Cerebellar cortex (tissue), 1 donor: ENCODE results near the gene ST3GAL4.
"Not testable (repeated sequence)": the region's sequence is repeated elsewhere in the genome, so short reads cannot be mapped to it uniquely, and the experiment has no call there.

ENCODE experiments used
- DNase-seq: peaks from one replicate; pipeline ENCODE4 v3.0.0-alpha.2; 2015; ENCODE audit warnings: low spot score

The ST3GAL4 gene, protein sequence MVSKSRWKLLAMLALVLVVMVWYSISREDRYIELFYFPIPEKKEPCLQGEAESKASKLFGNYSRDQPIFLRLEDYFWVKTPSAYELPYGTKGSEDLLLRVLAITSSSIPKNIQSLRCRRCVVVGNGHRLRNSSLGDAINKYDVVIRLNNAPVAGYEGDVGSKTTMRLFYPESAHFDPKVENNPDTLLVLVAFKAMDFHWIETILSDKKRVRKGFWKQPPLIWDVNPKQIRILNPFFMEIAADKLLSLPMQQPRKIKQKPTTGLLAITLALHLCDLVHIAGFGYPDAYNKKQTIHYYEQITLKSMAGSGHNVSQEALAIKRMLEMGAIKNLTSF

DNA sequence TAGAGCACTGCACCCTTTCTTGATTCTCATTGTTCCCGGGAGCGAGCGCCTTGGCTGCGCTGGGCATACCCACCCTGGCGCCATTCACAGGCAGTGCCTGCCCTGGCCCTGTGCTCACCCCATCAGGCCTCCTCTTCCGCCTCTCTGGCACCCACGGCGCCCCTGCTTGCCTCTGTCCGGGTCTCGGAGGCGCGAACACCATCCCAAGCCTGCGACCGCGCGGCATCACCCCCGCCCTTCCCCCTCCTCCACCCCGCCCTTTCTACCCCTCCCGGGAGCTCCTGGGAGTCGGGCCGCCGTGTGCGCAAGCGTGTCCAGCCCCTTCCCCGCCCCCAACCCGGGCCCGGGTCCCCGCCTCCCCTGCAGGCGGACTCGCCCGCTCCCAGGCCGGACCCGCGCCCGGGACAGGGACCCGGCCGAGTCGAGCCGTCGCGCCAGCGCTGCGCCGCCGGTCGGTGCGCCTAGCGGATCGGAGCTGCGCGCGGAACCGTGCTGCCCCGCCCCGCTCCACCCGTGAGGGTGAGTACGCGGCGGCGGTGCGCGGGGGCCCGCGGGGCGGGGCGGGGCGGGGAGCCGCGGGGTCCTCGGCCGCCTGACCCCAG is at the start of gene ST3GAL4:
Gene ST3GAL4, plus strand, starts transcription at position 363 of the 602 bp plus-strand sequence. CDS start 50,470 bp downstream, outside the sequence.
- peak; percentile 67 for DNase-seq

DNA sequence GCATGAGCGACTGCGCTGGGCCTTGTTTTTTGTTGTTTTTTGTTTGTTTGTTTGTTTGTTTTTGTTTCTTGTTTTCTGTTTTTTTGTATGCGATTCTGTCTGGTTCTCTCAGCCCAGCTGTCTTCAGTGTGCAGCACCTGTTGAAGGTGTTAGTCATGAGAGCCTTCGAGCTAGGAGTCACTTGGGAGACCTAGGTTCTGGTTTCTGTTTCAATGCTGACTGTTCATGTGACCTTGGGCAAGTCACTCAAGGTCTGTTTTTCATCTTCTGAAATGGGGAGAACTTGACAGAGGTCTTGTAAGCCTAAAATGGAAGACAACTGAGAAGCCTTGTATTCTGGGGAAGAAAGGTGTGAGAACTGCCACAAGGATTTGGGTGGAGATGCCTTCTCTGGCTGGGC is 49.8 kb upstream of the ST3GAL4 start:
- no peak for DNase-seq

DNA sequence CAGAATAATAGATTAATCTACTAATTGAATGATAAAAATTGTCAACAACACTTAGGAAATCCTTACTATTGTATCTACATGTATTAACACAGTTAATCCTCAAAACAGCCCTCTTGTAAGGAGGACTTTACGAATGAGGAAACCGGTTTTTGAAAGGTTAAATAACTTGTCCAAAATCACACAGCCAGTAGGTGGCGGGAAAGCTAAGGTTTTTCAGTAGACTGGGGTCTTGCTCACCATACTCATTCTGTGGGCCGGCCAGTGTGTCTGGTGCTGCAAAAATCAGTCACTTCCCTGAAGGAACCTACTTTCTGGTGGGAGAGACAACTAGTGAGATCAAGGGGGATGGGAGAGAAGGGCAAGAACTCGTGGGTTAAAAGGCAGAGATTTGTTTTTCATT is 47.8 kb upstream of the ST3GAL4 start:
- peak; percentile 59 for DNase-seq

DNA sequence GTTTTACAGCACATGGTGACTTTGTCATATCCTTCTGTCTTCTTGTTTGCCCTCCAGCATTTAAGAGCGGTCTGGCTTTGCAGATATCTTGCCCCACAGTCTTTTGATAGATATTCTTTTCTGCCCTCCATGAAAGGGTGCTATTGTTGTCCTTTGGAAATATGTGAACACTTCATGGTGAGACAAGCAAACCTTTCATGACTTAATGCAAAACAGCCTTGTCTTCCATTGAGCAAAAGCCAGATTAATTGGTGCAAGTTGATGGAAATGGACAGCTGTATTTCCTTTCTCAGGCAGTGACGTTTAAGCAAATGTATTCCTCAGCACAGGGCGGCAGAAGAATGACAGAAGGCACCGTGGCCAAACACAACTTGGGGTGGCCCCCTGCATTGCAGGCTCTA is 47.2 kb upstream of the ST3GAL4 start:
- no peak for DNase-seq

DNA sequence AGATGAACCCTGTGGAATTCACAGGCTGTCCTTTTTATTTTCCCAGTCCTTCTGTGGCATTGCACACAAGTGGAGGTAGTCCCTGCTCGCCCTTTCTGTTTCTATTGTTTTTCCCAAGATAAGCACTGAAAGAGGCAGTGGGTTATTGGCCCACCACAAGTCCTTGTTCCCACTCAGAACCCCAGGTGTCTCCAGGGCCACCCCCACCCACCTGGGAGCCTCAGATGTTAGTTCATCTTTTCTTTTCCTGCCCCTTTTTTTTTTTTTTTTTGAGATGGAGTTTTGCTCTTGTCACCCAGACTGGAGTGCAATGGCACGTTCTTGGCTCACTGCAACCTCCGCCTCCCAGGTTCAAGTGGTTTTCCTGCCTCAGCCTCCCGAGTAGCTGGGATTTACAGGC is 46.7 kb upstream of the ST3GAL4 start:
- not testable (repeated sequence) for DNase-seq

DNA sequence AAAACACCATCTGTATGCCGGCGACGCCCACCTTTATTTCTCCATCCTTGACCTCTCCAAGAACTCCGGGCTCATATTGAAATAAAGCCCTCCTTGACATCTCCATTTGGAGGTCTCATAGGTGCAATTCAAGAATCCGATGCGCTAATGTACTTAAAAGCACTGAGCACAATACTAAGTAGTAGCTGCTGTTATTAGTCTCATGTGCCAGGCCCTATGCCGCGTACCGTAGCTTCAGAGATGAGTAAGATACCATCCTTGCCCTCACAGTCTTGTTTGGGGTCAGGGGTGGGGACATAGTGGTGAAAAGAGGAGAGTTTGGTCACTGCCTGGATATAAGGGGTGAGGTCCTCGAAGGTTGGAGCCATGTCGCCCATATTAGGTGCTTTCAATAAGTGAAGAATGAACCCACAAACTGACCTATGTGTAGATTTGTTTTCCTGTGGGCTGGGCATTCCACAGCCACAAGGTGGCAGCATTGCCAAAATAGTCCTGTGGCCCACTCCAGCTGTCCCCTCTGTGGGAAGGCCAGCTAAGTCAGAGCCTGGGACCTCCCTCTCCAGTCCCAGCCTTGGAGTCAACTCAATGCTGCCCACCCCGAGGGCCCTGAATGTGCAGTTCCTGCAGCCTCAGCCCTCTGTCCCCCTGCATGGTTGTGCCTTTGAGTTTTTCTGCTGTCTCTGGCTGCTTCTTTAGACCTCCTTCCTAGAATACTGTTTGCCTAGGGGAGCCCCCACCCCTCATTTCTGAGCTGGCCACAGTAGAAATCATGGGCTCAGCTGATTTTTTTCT is 45.1 kb upstream of the ST3GAL4 start:
- peak; percentile 84 for DNase-seq

DNA sequence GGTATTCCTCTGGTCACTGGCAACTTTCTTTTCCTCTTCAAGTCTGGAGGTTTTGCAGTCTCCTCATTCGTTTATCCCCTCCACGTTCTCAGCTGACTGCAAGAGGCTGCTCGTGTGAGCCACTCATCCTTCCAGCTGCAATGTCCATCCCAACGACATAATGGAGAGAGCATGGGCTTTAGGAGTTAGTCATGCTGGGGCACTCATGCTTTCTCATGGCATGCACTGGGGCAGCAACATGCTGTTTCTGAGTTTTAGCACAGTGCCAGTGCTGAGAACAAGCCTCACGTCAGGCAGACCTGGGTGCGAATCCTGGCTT is 44.5 kb upstream of the ST3GAL4 start:
- DNase-seq: no peak

DNA sequence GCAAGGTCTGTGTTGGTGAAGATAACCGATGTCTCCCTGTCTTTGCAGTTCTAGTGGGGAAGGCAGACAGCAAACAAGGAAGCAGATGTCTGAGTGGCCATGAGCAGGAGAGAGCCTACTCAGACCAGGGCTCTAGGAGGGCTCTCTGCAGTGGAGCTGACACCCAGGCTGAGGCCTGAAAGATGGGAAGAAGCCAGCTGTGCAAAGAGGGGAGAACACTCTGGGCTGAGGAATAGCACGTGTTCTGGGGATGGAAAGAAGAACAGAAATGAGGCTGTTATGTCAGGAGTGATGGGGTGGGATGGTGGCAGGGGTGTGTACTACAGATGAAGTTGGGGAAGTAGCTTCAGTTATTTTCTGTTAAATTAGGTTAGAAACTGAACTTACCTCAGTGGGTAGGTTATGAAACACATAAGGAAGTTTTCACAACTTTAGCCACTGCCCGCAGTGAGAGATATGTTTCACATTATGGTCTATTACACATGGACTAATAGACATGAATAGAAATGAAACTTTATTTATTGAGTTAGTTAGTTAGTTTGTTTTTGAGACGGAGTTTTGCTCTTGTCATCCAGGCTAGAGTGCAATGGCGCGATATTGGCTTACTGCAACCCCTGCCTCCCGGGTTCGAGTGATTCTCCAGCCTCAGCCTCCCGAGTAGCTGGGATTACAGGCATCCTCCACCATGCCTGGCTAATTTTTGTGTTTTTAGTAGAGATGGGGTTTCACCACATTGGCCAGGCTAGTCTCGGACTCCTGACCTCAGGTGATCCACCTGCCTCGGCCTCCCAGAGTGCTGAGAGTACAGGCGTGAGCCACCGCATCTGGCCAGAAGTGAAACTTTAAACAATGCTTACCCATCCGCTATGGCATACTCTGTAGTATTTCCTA is 43.8 kb upstream of the ST3GAL4 start:
- no peak for DNase-seq

DNA sequence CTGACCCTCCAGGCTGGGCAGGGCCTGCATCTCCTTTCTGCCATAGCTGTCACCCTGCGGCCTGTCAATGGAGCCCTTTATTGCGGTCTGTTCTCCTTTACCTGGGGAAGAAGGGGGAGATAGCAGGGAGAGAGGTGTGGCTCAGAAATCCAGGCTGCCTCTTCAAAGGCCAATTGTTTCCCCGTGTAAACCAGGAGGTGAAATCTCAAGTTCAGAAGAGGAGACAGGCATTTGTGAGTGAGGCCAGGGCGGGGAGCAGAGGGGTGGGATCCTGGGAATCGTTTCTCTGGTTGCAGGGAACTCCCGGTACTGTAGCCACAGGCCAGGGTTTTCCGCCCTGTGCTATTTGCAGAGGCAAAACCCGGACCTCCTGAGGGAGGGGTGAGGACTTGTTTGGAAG is 42.5 kb upstream of the ST3GAL4 start:
- DNase-seq: no peak

DNA sequence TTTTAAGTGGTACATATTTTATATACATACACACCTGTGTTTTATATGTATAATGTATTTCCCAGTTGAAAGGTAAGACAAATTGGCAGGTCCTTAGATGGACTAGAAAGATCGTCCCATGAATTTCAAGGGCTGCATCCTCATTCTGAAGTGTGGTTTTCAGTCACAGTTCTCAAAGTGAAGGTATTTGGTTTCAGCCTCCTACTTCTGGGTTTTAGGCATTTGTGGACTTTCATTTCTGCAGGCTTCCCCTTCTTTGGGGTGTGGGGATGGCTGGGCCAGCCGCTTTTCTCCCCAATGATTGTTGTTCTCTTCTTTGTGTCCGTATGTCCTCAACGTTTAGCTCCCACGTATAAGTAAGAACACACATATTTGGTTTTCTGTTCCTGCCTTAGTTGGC is 41.7 kb upstream of the ST3GAL4 start:
- no peak for DNase-seq

DNA sequence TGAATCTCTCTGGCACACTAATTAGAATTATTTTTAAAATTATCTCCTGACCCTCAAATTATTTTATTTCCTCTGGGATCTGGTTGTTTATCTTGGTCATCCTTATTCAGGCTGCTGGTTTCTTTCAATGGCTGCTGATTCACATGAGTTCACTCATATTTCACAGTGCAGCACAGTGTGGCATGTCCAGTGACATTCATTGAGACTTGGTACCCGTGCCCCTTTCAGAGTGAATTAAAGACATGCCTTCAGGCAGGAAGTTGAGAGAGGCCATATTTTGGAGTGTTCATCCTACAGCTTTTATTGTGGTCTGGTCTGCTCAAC is 38.1 kb upstream of the ST3GAL4 start:
- DNase-seq: no peak

DNA sequence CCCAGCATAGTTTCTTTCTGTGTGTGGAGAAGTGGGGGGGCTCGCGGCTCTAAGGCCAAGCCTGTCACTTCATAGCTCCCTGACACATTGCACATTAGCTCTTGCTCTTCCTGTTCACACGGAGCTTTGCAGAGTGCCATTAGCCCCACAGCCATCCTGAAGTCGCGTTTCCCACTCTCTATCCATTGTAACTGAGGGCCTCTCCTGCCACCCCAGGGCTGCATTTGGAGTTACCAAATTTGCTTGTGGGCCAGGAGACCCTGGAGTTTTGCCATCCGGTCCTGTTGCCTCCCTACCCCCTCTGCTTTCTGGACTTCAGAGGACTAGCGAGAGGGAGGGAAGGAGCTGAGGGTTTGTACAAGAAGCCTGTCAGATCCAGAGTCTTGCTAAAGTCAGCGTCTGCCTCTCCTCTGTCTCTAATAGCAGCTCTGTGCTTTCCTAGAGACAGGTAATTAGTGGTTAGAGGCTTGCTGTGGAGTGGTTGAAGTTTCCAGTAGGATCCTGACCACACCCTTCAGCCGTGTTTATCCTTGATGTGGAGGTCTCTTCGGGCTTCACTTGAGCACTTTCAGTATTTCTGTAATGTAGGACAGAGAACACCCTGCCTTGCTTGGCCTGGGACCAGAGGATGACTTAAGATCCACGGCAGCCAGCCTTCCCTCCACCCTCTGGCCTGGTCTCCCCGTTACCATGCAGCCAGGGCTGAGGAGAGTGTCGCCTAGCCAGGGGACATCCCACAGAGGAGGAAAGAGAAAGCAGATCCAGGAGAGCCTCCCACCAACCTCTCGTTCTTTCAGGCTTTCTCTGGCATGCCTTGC is 37.5 kb upstream of the ST3GAL4 start:
- DNase-seq: peak; percentile 86

DNA sequence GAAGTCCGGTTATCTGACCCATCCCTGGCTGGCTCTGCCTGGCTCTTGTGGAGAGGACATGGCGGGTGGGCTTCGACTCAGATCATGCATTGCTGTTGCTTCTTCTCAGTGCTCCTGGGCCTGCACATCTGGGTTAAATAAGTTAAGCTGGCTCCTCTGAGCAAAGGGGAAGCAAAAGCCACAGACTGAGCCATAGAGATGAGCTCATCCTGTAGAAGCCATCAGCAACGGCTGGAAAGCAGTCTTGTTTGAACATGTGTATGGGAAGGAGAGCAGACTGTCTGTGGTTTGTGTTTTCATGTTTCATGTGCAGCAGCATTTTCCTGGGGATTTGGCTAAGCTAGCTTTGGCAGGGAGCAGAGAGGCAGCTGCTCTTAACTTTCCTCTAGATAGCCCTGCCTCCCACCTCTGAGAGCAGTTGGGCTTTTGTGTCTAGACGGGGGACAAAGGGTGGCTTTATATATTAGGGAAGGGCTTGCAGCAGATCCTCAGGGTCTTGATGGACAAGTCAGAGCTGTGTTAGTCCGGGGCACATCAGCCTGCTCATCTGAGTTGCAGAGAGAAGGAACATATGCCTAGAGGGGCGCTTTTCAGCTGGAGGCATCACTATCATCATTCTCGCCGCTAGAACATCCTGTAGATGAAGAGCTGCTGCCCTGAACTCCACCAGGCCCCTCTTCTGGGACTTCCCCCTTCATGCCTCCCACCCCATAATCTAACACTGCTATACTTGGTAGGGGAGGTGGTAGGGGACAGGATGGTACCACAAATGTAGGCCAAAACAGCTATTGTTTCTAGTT is 36.7 kb upstream of the ST3GAL4 start:
- no peak for DNase-seq

DNA sequence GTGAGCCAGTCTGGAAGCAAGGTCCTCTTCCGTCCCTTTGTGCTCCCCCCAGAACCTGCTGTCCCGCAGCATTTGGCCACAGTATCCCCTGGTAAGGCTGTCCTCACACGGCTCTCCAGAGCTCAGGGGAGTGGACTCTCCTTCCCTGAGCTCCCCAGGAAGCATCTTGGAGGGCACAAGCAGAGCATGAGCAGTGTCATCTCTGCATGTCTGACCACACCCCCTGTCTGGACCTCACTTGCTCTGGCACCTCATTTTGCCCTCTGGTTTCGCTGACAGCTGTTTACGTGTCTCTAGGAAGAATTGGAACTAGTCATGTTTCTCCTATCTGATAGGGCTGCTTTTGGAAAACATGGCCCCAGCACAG is 36.1 kb upstream of the ST3GAL4 start:
- no peak for DNase-seq

DNA sequence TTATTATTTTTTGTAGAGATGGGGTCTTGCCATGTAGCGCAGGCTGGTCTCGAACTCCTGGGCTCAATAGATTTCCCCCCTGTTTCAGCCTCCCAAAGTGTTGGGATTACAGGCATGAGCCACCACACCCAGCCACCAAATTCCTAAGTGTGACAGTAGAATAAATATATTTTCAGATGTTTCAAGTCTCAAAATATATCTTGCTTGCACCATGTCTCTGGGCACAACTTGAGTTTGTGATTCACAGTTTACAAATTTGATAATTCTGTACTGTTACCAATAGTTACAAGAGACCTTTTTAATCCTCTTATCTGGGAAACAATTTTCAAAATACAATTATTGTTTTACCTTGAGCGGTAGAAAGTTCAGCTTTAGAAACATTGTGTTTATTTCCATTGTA is 32.5 kb upstream of the ST3GAL4 start:
- no peak for DNase-seq

DNA sequence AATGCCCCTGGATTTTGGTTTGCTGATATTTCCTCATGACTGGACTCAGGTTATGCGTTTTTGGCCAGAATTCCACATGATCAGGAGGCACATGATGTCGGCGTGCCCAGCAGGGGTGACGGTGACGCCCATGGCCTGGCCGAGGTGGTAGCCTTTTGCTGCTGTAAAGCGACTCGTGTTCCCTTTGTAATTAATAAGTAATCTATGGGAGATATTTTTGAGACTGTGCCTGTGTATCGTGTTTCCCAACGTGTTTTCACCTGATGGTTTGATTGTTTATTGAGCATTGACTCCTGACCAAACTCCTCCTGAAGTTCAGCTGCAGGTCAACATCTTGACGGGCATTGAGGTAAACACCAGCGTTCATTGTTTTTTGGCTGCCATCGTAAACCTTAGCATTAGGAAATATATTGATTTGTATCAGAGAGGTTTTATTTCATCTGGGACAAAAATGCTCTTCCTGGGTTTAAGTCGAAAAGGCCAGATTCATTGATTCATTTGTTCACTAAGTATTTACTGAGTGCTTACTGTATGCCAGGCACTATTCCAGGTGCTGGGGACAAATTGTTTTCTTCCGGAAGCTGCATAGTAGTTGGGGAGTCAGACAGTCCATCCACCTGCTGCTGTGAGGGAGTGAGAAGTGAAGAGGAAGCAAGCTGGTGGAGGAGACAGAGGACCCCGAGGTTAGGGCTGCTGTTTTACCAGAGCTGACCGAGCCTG is 28.0 kb upstream of the ST3GAL4 start:
- DNase-seq: no peak

DNA sequence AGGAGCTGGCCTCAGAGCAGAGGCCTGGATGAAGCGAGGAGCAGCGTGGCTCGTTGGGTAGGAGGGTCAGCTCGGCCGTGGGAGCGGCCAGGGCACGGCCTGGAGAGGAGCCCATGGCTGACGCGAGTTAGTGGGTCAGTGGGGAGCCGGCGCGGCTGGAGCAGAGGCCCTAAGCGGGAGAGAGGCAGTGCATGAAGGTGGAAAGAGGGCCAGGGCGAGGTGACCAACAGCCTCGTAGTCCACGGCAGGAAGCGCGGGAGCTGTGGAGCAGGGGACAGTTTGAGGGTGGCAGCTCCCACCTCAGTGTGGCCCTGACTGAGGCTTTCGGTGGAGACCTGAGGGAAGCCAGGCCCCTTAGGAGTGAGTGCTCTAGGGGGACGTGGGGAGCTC is 27.5 kb upstream of the ST3GAL4 start:
- DNase-seq: no peak

DNA sequence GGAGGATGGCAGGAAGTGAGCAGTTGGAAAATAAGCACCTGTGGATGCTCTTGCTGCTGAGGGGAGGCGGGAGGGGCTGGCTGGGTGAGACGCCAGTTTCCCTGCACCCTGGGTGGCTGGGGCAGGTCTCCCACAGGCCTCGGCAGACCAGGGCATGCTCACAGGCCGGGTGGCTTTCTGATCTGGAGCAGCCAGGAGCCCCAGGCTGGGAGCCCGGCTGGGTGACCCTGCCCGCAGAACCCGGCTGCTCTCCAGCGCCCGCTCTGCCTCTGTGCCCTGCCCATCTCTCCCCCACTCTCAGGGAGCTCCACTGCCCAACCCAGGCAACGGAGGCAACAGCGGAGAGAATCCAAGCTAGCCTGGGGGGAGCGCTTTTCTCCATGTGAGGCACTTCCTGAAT is 27.0 kb upstream of the ST3GAL4 start:
- DNase-seq: no peak

DNA sequence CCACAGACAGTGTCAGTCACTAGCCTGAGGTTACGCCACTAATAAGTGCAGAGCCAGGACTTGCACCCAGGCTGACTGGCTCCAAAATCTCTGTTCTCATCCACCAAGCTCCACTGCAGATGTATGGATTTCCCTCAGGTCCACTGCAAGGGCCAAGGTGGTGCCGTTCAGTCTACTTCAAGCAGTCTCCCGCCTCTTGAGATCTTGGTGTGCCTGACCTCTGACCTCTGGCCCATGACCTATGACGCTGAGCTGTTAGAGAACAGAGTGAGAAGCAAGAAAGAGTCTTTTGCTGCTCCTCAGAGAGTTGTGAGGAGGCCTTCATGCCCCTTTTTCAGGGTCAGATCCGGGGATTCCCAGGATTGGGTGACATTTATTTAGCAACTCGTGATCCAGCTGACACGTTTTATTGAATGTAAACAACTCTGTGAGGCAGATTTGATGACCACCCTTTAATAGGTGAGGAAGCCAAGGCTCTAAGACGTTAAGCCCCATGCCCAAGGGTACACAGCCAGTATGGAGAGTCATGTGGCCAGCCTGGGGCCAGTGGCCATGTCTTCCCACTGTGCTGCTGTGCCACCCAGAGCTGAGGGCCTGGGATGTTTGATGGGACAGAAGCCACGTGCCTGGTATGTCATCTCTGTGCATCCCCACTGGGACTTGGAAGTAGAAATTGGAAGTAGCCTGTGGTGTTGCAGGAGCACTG is 26.4 kb upstream of the ST3GAL4 start:
- DNase-seq: no peak
